ENCODE results near the gene FMNL2.
"Not testable (repeated sequence)": the region's sequence is repeated elsewhere in the genome, so short reads cannot be mapped to it uniquely, and the experiment has no call there.

Gene FMNL2

GRCh38 chr2:152519581-152519952 lies 184.6 kb downstream of the FMNL2 start:
- no peak for DNase-seq (ENCODE audit: low read depth, low spot score)

- DNase-seq (ENCODE audit: low read depth, low spot score), result no peak
Observed at GRCh38 chr2:152520759-152521158, 185.8 kb downstream of the FMNL2 start.

- not testable (repeated sequence) for DNase-seq (ENCODE audit: low read depth, low spot score)
Observed at GRCh38 chr2:152522446-152522845, 187.5 kb downstream of the FMNL2 start.

- DNase-seq (ENCODE audit: low read depth, low spot score), result no peak
Observed at GRCh38 chr2:152523091-152523490, 188.1 kb downstream of the FMNL2 start.

GRCh38 chr2:152525277-152525838 lies 190.4 kb downstream of the FMNL2 start:
- DNase-seq (ENCODE audit: low read depth, low spot score), result no peak

GRCh38 chr2:152529420-152530115 lies 194.6 kb downstream of the FMNL2 start:
- DNase-seq (ENCODE audit: low read depth, low spot score), result no peak

- DNase-seq (ENCODE audit: low read depth, low spot score), result no peak
Observed at GRCh38 chr2:152532241-152532640, 197.3 kb downstream of the FMNL2 start.

GRCh38 chr2:152534460-152535135 lies 199.6 kb downstream of the FMNL2 start:
- DNase-seq (ENCODE audit: low read depth, low spot score), result no peak

GRCh38 chr2:152537081-152537651 lies 202.2 kb downstream of the FMNL2 start:
- no peak for DNase-seq (ENCODE audit: low read depth, low spot score)

GRCh38 chr2:152539424-152539823 lies 204.4 kb downstream of the FMNL2 start:
- no peak for DNase-seq (ENCODE audit: low read depth, low spot score)

GRCh38 chr2:152541712-152542111 lies 206.7 kb downstream of the FMNL2 start:
- DNase-seq (ENCODE audit: low read depth, low spot score), result no peak

GRCh38 chr2:152542337-152542994 lies 207.5 kb downstream of the FMNL2 start:
- no peak for DNase-seq (ENCODE audit: low read depth, low spot score)

- DNase-seq (ENCODE audit: low read depth, low spot score), result no peak
Observed at GRCh38 chr2:152542995-152543481, 208.1 kb downstream of the FMNL2 start.

GRCh38 chr2:152543717-152544116 lies 208.7 kb downstream of the FMNL2 start:
- DNase-seq (ENCODE audit: low read depth, low spot score), result no peak

GRCh38 chr2:152544638-152545037 lies 209.7 kb downstream of the FMNL2 start:
- DNase-seq (ENCODE audit: low read depth, low spot score), result no peak

- no peak for DNase-seq (ENCODE audit: low read depth, low spot score)
Observed at GRCh38 chr2:152546230-152546837, 211.4 kb downstream of the FMNL2 start.

GRCh38 chr2:152548111-152548875 lies 213.3 kb downstream of the FMNL2 start:
- DNase-seq (ENCODE audit: low read depth, low spot score), result no peak

- no peak for DNase-seq (ENCODE audit: low read depth, low spot score)
Observed at GRCh38 chr2:152548996-152549395, 214.0 kb downstream of the FMNL2 start.

GRCh38 chr2:152549423-152549822 lies 214.4 kb downstream of the FMNL2 start:
- DNase-seq (ENCODE audit: low read depth, low spot score), result no peak

GRCh38 chr2:152550386-152550785 lies 215.4 kb downstream of the FMNL2 start:
- DNase-seq (ENCODE audit: low read depth, low spot score), result no peak

- DNase-seq (ENCODE audit: low read depth, low spot score), result no peak
Observed at GRCh38 chr2:152552888-152553287, 217.9 kb downstream of the FMNL2 start.

Data from activated naive CD8-positive, alpha-beta T cell treated with anti-CD3 and anti-CD28 coated beads, Interleukin-2, amount 50 U/mL, for 16 hours (primary cell).